IMR-90 (cell line): ENCODE data around the gene DBN1. TPM values are rescaled to one million over a fixed set of nuclear protein-coding genes. Genes with fewer than 3 reads are reported as not detected.

ENCODE experiments used
- ATAC-seq: fragments of 200-7000 bp; cut with Tn5 transposase; 2 replicates; pipeline ENCODE4 v1.9.1; 2020; ENCODE audit warnings: low read depth, mild to moderate bottlenecking, moderate library complexity
- BruUV-seq: library from RNA; stranded (reverse); fragments of 400-500 nt; replicated peaks from 2 replicates; lab custom pipeline; 2021; lab: Mats Ljungman, UMichigan
- CTCF ChIA-PET: fragments of 300-600 bp; formaldehyde crosslinking; extraction: SDS; loops from one replicate; lab custom pipeline; 2021; ENCODE audit warnings: antibody characterized with exemption; lab: Yijun Ruan, JAX
- POLR2A ChIA-PET: fragments of 300-600 bp; sonication (Branson Sonifier 250); formaldehyde crosslinking; loops from one replicate; lab custom pipeline; 2022; ENCODE audit warnings: antibody characterized with exemption; ENCODE audit not compliant: unreplicated experiment; lab: Charles Lee
- DNase-seq: peaks from one replicate; pipeline ENCODE4 v3.0.0; 2013
- H2AFZ ChIP-seq: replicated peaks from 2 replicates; pipeline ENCODE3; 2013; ENCODE audit warnings: low read length, mild to moderate bottlenecking; ENCODE audit not compliant: poor library complexity
- H2AK5ac ChIP-seq: 2 replicates; pipeline ENCODE4 v1.6.1; 2013; ENCODE audit warnings: low read depth, low read length, inconsistent platforms
- H2AK9ac ChIP-seq: replicated peaks from 2 replicates; pipeline ENCODE3; 2013; ENCODE audit warnings: mild to moderate bottlenecking, low read depth, low read length, moderate library complexity; ENCODE audit not compliant: poor library complexity
- H2BK120ac ChIP-seq: 2 replicates; pipeline ENCODE4 v1.6.1; 2013; ENCODE audit warnings: low read depth, low read length, inconsistent platforms
- H2BK15ac ChIP-seq: 3 replicates; pipeline ENCODE4 v1.6.1; 2013; ENCODE audit warnings: low read depth, low read length, inconsistent platforms
- H2BK20ac ChIP-seq: 2 replicates; pipeline ENCODE4 v1.6.1; 2013; ENCODE audit warnings: low read depth, mild to moderate bottlenecking, inconsistent platforms, low read length, moderate library complexity
- H2BK5ac ChIP-seq: 2 replicates; pipeline ENCODE4 v1.6.1; 2013; ENCODE audit warnings: mild to moderate bottlenecking, low read depth, low read length, inconsistent platforms; ENCODE audit not compliant: poor library complexity, severe bottlenecking
- H3K14ac ChIP-seq: replicated peaks from 2 replicates; pipeline ENCODE4 v1.6.1; 2013; ENCODE audit warnings: low read depth, low read length, inconsistent platforms
- H3K18ac ChIP-seq: 2 replicates; pipeline ENCODE4 v1.6.1; 2013; ENCODE audit warnings: low read depth, low read length, control low read depth
- H3K23ac ChIP-seq: 2 replicates; pipeline ENCODE4 v1.6.1; 2013; ENCODE audit warnings: low read depth, low read length, inconsistent platforms
- H3K27ac ChIP-seq: 2 replicates; pipeline ENCODE4 v1.5.1; 2013; ENCODE audit warnings: mild to moderate bottlenecking, control low read depth, low read length; ENCODE audit not compliant: insufficient read depth
- H3K27me3 ChIP-seq: 2 replicates; pipeline ENCODE4 v1.6.1; 2013; ENCODE audit warnings: low read length; ENCODE audit not compliant: control insufficient read depth, insufficient read depth
- H3K36me3 ChIP-seq: 2 replicates; pipeline ENCODE4 v1.6.1; 2013; ENCODE audit warnings: low read length, mixed read lengths; ENCODE audit not compliant: control insufficient read depth, insufficient read depth
- H3K4ac ChIP-seq: 2 replicates; pipeline ENCODE4 v1.6.1; 2013; ENCODE audit warnings: low read depth, low read length, inconsistent platforms
- H3K4me1 ChIP-seq: 2 replicates; pipeline ENCODE4 v1.6.1; 2013; ENCODE audit warnings: low read length, mixed read lengths; ENCODE audit not compliant: control insufficient read depth, insufficient read depth
- H3K4me2 ChIP-seq: 2 replicates; pipeline ENCODE4 v1.6.1; 2013; ENCODE audit warnings: low read depth, mild to moderate bottlenecking, control low read depth, low read length, moderate library complexity
- H3K4me3 ChIP-seq: 2 replicates; pipeline ENCODE4 v1.5.1; 2013; ENCODE audit warnings: low read depth, mild to moderate bottlenecking, control low read depth, low read length, moderate library complexity; ENCODE audit not compliant: insufficient read depth
- H3K56ac ChIP-seq: 2 replicates; pipeline ENCODE4 v1.6.1; 2013; ENCODE audit warnings: low read length, inconsistent platforms; ENCODE audit not compliant: insufficient read depth; ENCODE audit errors: extremely low read depth
- H3K79me1 ChIP-seq, 2 experiments: 2 replicates each; pipeline ENCODE4 v1.6.1; 2013; ENCODE audit warnings: low read length in 2 of 2, inconsistent platforms in 1 of 2, low read depth in 1 of 2
- H3K9ac ChIP-seq: 2 replicates; pipeline ENCODE4 v1.6.1; 2013; ENCODE audit warnings: low read depth, low read length, control low read depth
- H3K9me1 ChIP-seq: 2 replicates; pipeline ENCODE4 v1.6.1; 2013; ENCODE audit warnings: low read length, inconsistent platforms; ENCODE audit not compliant: insufficient read depth
- H3K9me3 ChIP-seq: 2 replicates; pipeline ENCODE4 v1.6.1; 2013; ENCODE audit warnings: low read length; ENCODE audit not compliant: control insufficient read depth, insufficient read depth
- H4K20me1 ChIP-seq: 2 replicates; pipeline ENCODE4 v1.6.1; 2013; ENCODE audit warnings: low read length, inconsistent platforms; ENCODE audit not compliant: insufficient read depth
- H4K5ac ChIP-seq: 2 replicates; pipeline ENCODE4 v1.6.1; 2013; ENCODE audit warnings: mild to moderate bottlenecking, low read depth, low read length, control low read depth
- H4K8ac ChIP-seq, 2 experiments: 2 replicates each; pipeline ENCODE4 v1.6.1; 2013; ENCODE audit warnings: low read depth in 2 of 2, low read length in 2 of 2, control low read depth in 1 of 2, inconsistent platforms in 1 of 2
- H4K91ac ChIP-seq: 2 replicates; pipeline ENCODE4 v1.6.1; 2013; ENCODE audit warnings: low read depth, low read length, inconsistent platforms; ENCODE audit not compliant: insufficient read depth
- BHLHE40 ChIP-seq: fragments of 150-350 bp; IDR thresholded peaks from 2 replicates; pipeline ENCODE4 v1.6.1; 2016; ENCODE audit warnings: mild to moderate bottlenecking, low read depth, low read length
- CEBPB ChIP-seq: IDR thresholded peaks from 2 replicates; pipeline ENCODE4 v1.6.1; 2012; ENCODE audit warnings: low read depth, low read length, improper control_type of control experiment
- MXI1 ChIP-seq: IDR thresholded peaks from 2 replicates; pipeline ENCODE4 v1.6.1; 2012; ENCODE audit warnings: low read depth, mild to moderate bottlenecking, low read length, moderate library complexity, borderline replicate concordance
- NFE2L2 ChIP-seq: fragments of 150-350 bp; IDR thresholded peaks from 2 replicates; pipeline ENCODE4 v1.6.1; 2016; ENCODE audit warnings: low read depth, mild to moderate bottlenecking, low read length
- POLR2A ChIP-seq: IDR thresholded peaks from 2 replicates; pipeline ENCODE4 v1.6.1; 2012; ENCODE audit warnings: mild to moderate bottlenecking, low read depth, low read length
- RCOR1 ChIP-seq: IDR thresholded peaks from 2 replicates; pipeline ENCODE4 v1.6.1; 2012; ENCODE audit warnings: mild to moderate bottlenecking, low read length, improper control_type of control experiment; ENCODE audit not compliant: insufficient replicate concordance
- WGBS, 2 experiments: methylation state at CpG; one replicate each; pipeline versions ENCODE4 v1.1.5 to v1.1.7; 2013; ENCODE audit warnings: missing lambda C conversion rate in 2 of 2; ENCODE audit not compliant: insufficient read length in 1 of 2; ENCODE audit errors: extremely low coverage in 2 of 2; 5-methylcytosine and 5-hydroxymethylcytosine counted together
- dilution Hi-C: fragments of 300-500 bp; cut with HindIII; formaldehyde crosslinking; loops from one replicate; pipeline ENCODE4 v1.14.3; 2018; ENCODE audit warnings: low sequenced_read_pairs; ENCODE audit not compliant: unreplicated experiment
- in situ Hi-C: fragments of 300-500 bp; cut with MboI; formaldehyde crosslinking; loops from 3 replicates; pipeline ENCODE4 v1.14.3; 2019; ENCODE audit warnings: low sequenced_read_pairs, inconsistent platforms, mixed read lengths
- intact Hi-C: fragments of 100-400 bp; cut with micrococcal nuclease; formaldehyde crosslinking; loops from 2 replicates; pipeline ENCODE4 v1.10.0; 2022
- polyA plus RNA-seq, 3 experiments: library from polyadenylated mRNA; depleted of rRNA; stranded (reverse); fragments of >200 nt; gene quantifications; 2 replicates each; pipeline ENCODE4 v1.2.3, GENCODE V29; 2012; ENCODE audit warnings: low replicate concordance in 1 of 3
- total RNA-seq: library from RNA; depleted of rRNA; stranded (reverse); fragments of >200 nt; gene quantifications from 2 replicates; pipeline ENCODE4 v1.2.3, GENCODE V29; 2012
- TF ChIP-seq, protein P1 (sequence below): conservative IDR thresholded peaks from 2 replicates; pipeline ENCODE4 v1.5.1; 2012; ENCODE audit warnings: mild to moderate bottlenecking, low read depth, low read length, improper control_type of control experiment

DBN1 gene
- total and polyA plus RNA-seq, 2 of the 4 experiments (the other 2 are of a cell fraction) = 122 to 187 TPM

DNA sequence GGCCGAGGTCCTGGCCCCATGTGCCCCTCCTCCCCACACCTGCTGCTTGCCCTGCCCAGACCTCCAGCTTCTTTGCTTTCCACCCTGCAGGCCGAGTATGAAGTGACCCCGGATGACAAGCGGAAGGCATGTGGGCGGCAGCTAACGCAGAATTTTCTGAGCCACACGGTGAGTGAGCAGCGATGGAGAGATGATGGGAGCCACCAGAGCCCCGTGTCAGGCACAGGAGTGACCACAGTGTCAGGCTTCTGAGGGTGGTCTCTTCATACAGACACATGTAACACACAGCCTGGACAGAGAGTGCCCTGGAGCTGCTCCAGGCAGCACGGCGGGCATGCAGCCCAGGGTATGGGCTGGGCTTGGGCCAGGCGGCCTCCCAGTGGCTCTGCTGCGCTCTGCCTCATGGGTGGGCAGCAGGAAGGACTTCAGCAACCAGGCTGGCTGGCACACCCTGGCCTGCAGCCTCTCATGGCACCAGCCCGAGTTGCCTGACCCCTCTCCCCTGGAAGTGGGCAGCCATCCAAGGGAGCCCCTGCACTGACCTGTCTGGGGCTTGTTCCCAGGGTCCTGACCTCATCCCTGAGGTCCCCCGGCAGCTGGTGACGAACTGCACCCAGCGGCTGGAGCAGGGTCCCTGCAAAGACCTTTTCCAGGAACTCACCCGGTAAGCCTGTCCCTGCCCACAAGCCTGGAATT lies 41.1 kb downstream of the DBN1 start:
- Histone ChIP-seq H3K9me3 (no peaks in the 10 kb centered on the region), H3K4me3 (no peak overlapping the region), H4K5ac (no peak overlapping the region), H3K56ac (no peak overlapping the region), H2AK5ac (no peak overlapping the region), H3K27ac (no peak overlapping the region), H2BK15ac (no peak overlapping the region), H2BK120ac (no peak overlapping the region), H3K4me1 (peaks cover 8% of the 10 kb centered on the region), H3K9ac (no peak overlapping the region), H4K91ac (no peak overlapping the region), H3K27me3 (no peaks in the 10 kb centered on the region), H2BK5ac (no peak overlapping the region), H2BK20ac (no peak overlapping the region), H4K8ac (no peak overlapping the region), H2AK9ac (no peak overlapping the region), H3K36me3 (peaks cover 42% of the 10 kb centered on the region), H3K4ac (no peak overlapping the region), H2AFZ (no peak overlapping the region), H3K18ac (no peak overlapping the region), H3K9me1 (peaks cover 7% of the 10 kb centered on the region; the same call in 1 of the 2 replicates), H3K23ac (no peak overlapping the region), H3K4me2 (no peak overlapping the region), H3K14ac (no peak overlapping the region), H4K20me1 (peaks cover 28% of the 10 kb centered on the region), H3K79me1 (peaks cover 11 to 38% of the 10 kb centered on the region in 2 experiments)
- ATAC-seq (no peak), DNase-seq (no peak)
- in situ Hi-C loops (no loop called here), intact Hi-C loops (no loop called here), dilution Hi-C loops (no loop called here)
- CTCF ChIA-PET = no interaction called here
- POLR2A ChIA-PET = no interaction called here
- TF ChIP-seq RCOR1 (no peak), MXI1 (no peak), POLR2A (no peak), NFE2L2 (no peak), BHLHE40 (no peak), CEBPB (no peak)
- TF ChIP-seq, protein P1, sequence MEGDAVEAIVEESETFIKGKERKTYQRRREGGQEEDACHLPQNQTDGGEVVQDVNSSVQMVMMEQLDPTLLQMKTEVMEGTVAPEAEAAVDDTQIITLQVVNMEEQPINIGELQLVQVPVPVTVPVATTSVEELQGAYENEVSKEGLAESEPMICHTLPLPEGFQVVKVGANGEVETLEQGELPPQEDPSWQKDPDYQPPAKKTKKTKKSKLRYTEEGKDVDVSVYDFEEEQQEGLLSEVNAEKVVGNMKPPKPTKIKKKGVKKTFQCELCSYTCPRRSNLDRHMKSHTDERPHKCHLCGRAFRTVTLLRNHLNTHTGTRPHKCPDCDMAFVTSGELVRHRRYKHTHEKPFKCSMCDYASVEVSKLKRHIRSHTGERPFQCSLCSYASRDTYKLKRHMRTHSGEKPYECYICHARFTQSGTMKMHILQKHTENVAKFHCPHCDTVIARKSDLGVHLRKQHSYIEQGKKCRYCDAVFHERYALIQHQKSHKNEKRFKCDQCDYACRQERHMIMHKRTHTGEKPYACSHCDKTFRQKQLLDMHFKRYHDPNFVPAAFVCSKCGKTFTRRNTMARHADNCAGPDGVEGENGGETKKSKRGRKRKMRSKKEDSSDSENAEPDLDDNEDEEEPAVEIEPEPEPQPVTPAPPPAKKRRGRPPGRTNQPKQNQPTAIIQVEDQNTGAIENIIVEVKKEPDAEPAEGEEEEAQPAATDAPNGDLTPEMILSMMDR = no peak
- 82% methylated on average over 12 of the region's 18 CpGs; no CpG with 5 or more reads in 1 of the 2 experiments for WGBS, 2 experiments
- no TSS peak for BruUV-seq
